GM18520 (cell line): Measurements from ENCODE around the gene PCDHA6.
"Not testable (repeated sequence)": the region's sequence is repeated elsewhere in the genome, so short reads cannot be mapped to it uniquely, and the experiment has no call there.

Source experiments
- ATAC-seq: cut with Tn5 transposase; IDR thresholded peaks from one replicate; pipeline ENCODE4 v1.9.1; 2021; ENCODE audit not compliant: unreplicated experiment

The PCDHA6 gene

DNA sequence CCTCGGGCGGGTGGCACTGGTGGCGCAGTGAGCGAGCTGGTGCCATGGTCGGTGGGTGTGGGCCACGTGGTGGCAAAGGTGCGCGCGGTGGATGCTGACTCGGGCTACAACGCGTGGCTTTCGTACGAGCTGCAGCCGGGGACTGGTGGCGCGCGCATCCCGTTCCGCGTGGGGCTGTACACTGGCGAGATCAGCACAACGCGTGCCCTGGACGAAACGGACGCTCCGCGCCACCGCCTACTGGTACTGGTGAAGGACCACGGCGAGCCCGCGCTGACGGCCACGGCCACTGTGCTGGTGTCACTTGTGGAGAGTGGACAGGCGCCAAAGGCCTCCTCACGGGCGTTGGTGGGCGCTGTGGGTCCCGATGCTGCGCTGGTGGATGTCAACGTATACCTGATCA, 18.9 kb upstream of the PCDHA6 start:
- ATAC-seq, result no peak

DNA sequence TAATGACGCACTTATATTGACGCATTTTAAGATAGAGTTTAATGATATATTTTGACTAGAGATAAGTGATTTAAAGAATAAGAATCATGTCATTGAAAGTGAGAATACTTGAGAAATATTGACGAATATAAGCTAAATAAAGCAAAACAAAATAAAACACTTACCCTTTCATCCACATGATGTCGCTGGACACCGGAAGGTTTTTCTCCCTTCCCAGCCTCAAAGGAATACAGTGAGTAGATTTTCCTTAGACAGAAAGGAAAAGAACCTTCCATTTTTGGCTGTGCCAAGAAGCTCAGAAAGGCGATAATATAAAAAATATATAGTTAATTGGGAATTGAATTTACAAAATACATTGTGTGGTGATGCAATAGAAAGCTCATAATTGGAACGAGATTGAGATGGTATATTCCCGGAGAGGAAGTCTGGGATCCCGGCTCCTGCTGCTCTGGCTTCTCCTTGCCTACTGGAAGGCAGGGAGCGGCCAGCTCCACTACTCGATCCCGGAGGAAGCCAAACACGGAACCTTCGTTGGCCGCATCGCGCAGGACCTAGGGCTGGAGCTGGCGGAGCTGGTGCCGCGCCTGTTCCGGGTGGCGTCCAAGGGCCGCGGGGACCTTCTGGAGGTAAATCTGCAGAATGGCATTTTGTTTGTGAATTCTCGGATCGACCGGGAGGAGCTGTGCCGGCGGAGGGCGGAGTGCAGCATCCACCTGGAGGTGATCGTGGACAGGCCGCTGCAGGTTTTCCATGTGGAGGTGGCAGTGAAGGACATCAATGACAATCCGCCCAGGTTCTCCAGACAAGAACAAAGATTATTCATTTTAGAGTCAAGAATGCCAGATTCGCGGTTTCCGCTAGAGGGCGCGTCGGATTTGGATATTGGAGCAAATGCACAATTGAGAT, 6.1 kb upstream of the PCDHA6 start, which contains the start of gene PCDHA5:
TSS of gene PCDHA5 (plus strand) at position 239 of the 906 bp plus-strand sequence.
- ATAC-seq, result no peak

DNA sequence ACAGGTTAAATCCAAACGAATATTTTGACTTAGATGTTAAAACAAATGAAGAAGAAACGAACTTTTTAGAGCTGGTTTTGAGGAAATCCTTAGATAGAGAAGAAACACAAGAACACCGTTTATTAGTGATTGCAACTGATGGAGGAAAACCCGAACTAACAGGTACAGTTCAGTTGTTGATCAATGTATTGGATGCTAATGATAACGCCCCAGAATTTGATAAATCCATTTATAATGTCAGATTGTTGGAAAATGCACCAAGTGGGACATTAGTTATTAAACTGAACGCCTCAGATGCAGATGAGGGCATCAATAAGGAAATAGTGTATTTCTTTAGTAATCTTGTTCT, 5.5 kb upstream of the PCDHA6 start:
- ATAC-seq, result no peak

DNA sequence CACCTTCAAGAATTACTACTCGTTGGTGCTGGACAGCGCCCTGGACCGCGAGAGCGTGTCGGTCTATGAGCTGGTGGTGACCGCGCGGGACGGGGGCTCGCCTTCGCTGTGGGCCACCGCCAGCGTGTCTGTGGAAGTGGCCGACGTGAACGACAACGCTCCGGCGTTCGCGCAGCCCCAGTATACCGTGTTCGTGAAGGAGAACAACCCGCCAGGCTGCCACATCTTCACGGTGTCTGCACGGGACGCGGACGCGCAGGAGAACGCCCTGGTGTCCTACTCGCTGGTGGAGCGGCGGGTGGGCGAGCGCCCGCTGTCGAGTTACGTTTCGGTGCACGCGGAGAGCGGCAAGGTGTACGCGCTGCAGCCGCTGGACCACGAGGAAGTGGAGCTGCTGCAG, 4.8 kb upstream of the PCDHA6 start:
- ATAC-seq, result not testable (repeated sequence)

DNA sequence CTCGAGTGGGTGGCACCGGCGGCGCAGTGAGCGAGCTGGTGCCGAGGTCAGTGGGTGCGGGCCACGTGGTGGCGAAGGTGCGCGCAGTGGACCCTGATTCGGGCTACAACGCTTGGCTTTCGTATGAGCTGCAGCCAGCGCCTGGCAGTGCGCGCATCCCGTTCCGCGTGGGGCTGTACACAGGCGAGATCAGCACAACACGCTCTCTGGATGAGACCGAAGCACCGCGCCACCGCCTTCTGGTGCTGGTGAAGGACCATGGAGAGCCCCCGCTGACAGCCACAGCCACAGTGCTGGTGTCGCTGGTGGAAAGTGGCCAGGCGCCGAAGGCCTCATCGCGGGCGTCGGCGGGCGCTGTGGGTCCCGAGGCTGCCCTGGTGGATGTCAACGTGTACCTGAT, 4.3 kb upstream of the PCDHA6 start:
- ATAC-seq, result no peak

DNA sequence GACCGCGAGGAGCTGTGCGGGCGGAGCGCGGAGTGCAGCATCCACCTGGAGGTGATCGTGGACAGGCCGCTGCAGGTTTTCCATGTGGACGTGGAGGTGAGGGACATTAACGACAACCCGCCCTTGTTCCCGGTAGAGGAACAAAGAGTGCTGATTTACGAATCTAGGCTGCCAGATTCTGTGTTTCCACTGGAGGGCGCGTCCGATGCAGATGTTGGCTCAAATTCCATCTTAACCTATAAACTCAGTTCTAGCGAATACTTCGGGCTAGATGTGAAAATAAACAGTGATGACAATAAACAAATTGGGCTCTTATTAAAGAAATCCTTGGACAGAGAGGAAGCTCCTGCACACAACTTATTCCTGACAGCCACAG, 590 bp downstream of the PCDHA6 start:
- ATAC-seq, result no peak

DNA sequence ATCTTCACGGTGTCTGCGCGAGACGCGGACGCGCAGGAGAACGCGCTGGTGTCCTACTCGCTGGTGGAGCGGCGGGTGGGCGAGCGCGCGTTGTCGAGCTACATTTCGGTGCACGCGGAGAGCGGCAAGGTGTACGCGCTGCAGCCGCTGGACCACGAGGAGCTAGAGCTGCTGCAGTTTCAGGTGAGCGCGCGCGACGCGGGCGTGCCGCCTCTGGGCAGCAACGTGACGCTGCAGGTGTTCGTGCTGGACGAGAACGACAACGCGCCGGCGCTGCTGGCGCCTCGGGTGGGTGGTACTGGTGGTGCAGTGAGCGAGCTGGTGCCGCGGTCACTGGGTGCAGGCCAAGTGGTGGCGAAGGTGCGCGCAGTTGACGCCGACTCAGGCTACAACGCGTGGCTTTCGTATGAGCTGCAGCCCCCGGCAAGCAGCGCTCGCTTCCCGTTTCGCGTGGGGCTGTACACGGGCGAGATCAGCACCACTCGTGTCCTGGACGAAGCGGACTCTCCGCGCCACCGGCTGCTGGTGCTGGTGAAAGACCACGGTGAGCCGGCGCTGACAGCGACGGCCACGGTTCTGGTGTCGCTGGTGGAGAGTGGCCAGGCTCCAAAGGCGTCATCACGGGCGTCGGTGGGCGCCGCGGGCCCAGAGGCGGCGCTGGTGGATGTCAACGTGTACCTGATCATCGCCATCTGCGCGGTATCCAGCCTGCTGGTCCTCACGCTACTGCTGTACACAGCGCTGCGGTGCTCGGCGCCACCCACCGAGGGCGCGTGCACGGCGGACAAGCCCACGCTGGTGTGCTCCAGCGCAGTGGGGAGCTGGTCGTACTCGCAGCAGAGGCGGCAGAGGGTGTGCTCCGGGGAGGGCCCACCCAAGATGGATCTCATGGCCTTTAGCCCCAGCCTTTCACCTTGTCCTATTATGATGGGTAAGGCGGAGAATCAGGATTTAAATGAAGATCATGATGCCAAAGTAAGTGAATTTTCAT, 2.0 kb downstream of the PCDHA6 start:
- ATAC-seq, result not testable (repeated sequence)

DNA sequence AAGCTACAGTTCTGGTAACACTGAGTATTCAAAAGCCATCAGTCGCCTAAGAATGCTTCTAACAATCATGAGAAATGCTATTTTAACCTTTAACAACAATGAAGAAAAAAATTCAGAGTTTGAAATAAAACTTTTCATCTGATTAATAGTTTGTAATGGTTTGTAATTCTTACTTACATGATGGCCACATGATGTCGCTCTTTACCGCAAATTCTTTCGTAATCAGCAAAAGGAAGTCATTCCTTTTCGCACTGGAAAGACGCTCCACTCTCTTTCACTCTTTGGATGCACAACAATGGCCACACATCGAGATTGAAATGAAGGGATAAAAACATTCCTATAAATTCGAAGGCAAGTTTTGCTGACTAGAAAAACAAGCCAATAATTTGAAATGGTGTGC, 6.2 kb downstream of the PCDHA6 start, which contains the start of gene PCDHA7:
TSS of gene PCDHA7 (plus strand) at position 277 of the 400 bp plus-strand sequence. CDS start at position 392, 115 bp downstream.
- no peak for ATAC-seq

DNA sequence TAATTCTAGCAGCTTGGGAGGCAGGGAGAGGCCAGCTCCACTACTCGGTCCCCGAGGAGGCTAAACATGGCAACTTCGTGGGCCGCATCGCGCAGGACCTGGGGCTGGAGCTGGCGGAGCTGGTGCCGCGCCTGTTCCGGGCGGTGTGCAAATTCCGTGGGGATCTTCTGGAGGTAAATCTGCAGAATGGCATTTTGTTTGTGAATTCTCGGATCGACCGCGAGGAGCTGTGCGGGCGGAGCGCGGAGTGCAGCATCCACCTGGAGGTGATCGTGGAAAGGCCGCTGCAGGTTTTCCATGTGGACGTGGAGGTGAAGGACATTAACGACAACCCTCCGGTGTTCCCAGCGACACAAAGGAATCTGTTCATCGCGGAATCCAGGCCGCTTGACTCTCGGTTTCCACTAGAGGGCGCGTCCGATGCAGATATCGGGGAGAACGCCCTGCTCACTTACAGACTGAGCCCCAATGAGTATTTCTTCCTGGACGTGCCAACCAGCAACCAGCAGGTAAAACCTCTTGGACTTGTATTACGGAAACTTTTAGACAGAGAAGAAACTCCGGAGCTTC, 6.8 kb downstream of the PCDHA6 start:
- ATAC-seq, result not testable (repeated sequence)

DNA sequence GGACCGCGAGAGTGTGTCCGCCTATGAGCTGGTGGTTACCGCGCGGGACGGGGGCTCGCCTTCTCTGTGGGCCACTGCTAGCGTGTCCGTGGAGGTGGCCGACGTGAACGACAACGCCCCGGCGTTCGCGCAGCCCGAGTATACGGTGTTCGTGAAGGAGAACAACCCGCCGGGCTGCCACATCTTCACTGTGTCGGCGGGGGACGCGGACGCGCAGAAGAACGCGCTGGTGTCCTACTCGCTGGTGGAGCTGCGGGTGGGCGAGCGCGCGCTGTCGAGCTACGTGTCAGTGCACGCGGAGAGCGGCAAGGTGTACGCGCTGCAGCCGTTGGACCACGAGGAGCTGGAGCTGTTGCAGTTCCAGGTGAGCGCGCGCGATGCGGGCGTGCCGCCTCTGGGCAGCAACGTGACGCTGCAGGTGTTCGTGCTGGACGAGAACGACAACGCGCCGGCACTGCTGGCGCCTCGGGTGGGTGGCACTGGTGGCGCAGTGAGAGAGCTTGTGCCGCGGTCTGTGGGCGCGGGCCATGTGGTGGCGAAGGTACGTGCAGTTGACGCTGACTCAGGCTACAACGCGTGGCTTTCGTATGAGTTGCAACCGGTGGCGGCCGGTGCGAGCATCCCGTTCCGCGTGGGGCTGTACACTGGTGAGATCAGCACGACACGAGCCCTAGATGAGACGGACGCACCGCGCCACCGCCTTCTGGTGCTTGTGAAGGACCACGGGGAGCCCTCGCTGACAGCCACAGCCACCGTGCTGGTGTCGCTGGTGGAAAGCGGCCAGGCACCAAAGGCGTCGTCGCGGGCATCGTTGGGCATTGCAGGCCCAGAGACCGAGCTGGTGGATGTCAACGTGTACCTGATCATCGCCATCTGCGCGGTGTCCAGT, 8.1 kb downstream of the PCDHA6 start:
- ATAC-seq, result no peak

DNA sequence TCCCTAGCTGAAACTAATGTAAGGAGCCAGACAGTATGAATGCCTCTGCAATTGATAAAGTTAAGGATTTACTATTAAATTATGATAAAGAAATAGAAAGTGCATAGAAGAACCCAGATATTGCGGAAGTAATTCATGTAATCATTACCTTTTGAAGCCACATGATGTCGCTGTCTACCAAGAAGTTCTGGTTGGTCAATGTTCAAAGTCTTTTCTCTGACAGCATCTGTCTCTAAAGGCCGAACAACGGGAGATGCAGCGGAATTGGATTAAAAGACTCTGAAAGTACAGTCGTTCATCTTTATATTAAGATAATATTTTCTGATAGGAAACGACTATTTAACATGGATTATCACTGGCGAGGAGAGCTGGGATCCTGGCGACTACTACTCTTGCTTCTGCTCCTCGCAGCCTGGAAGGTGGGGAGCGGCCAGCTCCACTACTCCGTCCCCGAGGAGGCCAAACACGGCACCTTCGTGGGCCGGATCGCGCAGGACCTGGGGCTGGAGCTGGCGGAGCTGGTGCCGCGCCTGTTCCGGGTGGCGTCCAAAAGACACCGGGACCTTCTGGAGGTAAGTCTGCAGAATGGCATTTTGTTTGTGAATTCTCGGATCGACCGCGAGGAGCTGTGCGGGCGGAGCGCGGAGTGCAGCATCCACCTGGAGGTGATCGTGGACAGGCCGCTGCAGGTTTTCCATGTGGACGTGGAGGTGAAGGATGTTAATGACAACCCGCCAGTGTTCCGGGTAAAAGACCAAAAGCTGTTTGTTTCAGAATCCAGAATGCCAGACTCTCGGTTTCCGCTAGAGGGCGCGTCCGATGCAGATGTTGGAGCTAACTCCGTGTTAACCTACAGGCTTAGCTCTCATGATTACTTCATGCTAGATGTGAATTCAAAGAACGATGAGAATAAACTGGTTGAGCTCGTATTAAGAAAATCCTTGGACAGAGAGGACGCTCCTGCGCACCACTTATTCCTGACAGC, 13.5 kb downstream of the PCDHA6 start, which contains the start of gene PCDHA8:
TSS of gene PCDHA8 (plus strand) at position 210 of the 985 bp plus-strand sequence. CDS start at position 345, 135 bp downstream.
- no peak for ATAC-seq

DNA sequence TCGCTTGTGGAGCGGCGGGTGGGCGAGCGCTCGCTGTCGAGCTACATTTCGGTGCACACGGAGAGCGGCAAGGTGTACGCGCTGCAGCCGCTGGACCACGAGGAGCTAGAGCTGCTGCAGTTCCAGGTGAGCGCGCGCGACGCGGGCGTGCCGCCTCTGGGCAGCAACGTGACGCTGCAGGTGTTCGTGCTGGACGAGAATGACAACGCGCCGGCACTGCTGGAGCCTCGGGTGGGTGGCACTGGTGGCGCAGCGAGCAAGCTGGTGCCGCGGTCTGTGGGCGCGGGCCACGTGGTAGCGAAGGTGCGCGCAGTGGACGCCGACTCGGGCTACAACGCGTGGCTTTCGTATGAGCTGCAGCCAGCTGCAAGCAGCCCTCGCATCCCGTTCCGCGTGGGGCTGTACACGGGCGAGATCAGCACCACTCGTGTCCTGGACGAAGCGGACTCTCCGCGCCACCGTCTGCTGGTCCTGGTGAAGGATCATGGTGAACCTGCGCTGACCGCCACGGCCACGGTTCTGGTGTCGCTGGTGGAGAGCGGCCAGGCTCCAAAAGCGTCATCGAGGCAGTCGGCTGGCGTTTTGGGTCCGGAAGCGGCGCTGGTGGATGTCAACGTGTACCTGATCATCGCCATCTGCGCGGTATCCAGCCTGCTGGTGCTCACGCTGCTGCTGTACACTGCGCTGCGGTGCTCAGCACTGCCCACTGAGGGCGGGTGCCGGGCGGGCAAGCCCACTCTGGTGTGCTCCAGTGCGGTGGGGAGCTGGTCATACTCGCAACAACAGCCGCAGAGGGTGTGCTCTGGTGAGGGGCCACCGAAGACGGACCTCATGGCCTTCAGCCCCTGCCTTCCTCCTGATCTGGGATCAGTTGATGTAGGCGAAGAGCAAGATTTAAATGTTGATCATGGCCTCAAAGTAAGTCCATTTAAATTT, 15.3 kb downstream of the PCDHA6 start:
- ATAC-seq, result no peak

DNA sequence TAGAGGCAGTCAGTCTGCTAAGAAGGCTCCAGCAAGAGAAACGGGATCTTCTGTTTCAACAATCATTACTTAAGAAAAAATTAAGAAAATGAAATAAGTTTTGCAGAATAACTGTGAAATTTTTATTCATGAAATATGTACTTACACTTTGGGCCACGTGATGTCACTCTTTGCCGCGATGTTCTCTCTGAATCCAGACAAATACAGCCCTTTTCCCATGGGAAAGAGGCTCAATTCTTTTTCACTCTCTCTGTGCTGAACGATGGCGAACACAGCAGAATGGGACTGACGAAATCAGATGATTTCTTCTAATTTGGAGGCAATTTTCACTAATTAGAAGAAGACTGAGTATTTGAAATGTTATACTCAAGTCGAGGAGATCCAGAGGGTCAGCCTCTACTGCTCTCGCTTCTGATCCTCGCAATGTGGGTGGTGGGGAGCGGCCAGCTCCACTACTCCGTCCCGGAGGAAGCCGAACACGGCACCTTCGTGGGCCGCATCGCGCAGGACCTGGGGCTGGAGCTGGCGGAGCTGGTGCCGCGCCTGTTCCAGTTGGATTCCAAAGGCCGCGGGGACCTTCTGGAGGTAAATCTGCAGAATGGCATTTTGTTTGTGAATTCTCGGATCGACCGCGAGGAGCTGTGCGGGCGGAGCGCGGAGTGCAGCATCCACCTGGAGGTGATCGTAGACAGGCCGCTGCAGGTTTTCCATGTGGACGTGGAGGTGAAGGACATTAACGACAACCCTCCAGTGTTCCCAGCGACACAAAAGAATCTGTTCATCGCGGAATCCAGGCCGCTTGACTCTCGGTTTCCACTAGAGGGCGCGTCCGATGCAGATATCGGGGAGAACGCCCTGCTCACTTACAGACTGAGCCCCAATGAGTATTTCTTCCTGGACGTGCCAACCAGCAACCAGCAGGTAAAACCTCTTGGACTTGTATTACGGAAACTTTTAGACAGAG, 20.7 kb downstream of the PCDHA6 start, which contains the start of gene PCDHA9:
TSS of gene PCDHA9 (plus strand) at position 244 of the 964 bp plus-strand sequence. CDS start at position 358, 114 bp downstream.
- not testable (repeated sequence) for ATAC-seq

DNA sequence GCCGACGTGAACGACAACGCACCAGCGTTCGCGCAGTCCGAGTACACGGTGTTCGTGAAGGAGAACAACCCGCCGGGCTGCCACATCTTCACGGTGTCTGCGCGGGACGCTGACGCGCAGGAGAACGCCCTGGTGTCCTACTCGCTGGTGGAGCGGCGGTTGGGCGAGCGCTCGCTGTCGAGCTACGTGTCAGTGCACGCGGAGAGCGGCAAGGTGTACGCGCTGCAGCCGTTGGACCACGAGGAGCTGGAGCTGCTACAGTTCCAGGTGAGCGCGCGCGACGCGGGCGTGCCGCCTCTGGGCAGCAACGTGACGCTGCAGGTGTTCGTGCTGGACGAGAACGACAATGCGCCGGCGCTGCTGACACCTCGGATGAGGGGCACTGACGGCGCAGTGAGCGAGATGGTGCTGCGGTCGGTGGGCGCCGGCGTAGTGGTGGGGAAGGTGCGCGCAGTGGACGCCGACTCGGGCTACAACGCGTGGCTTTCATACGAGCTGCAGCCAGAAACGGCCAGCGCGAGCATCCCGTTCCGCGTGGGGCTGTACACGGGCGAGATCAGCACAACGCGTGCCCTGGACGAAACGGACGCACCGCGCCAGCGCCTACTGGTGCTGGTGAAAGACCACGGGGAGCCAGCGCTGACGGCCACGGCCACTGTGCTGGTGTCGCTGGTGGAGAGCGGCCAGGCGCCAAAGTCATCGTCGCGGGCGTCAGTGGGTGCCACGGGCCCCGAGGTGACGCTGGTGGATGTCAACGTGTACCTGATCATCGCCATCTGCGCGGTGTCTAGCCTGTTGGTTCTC, 22.3 kb downstream of the PCDHA6 start:
- ATAC-seq, result not testable (repeated sequence)

DNA sequence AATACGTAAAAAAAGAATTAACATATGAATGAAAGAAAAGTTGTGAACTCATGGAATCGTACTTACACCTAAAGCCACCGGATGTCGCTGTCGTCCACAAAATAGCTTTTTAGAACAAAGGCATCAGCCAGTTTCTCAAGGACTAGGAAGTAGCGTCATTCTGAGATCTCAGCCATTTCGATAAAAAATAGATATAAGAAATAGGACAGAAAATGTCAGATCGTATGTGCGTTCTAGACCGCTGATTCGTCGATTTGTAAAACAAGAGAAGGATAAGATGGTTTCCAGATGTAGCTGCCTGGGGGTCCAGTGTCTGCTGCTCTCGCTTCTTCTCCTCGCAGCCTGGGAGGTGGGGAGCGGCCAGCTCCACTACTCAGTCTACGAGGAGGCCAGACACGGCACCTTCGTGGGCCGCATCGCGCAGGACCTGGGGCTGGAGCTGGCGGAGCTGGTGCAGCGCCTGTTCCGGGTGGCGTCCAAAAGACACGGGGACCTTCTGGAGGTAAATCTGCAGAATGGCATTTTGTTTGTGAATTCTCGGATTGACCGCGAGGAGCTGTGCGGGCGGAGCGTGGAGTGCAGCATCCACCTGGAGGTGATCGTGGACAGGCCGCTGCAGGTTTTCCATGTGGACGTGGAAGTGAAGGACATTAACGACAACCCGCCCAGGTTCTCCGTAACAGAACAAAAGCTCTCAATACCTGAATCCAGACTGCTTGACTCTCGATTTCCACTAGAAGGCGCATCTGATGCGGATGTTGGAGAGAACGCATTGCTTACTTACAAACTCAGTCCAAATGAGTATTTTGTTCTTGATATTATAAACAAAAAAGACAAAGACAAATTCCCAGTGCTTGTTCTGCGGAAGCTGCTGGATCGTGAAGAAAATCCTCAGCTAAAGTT, 28.3 kb downstream of the PCDHA6 start, which contains the start of gene PCDHA10:
TSS of gene PCDHA10 (plus strand) at position 126 of the 903 bp plus-strand sequence. CDS start at position 278, 152 bp downstream.
- no peak for ATAC-seq
